ENCODE results near the gene SLC39A13. TPM values are rescaled to one million over a fixed set of nuclear protein-coding genes. Genes with fewer than 3 reads are reported as not detected.

Gene SLC39A13
- total RNA-seq, 2 donors from 2014 or later, result 97.7 to 163 TPM

- Histone ChIP-seq H3K9me3 (no peaks in the 10 kb centered on the region), H3K4me3 (no peak overlapping the region), H3K4me1 (ENCODE audit: control insufficient read depth in 1 of 2, low read depth in 2 of 2) (peaks cover 6 to 22% of the 10 kb centered on the region in 2 donors), H3K36me3 (no peaks in the 10 kb centered on the region), H3K27me3 (replicated peaks; ENCODE audit: insufficient read depth) (no peaks in the 10 kb centered on the region), H3K27ac (no peak overlapping the region)
- ATAC-seq (ENCODE audit: insufficient number of reproducible peaks, low FRiP score, low read depth) (no peak), DNase-seq (ENCODE audit: low spot score) (no peak)
- TF ChIP-seq, protein P1, sequence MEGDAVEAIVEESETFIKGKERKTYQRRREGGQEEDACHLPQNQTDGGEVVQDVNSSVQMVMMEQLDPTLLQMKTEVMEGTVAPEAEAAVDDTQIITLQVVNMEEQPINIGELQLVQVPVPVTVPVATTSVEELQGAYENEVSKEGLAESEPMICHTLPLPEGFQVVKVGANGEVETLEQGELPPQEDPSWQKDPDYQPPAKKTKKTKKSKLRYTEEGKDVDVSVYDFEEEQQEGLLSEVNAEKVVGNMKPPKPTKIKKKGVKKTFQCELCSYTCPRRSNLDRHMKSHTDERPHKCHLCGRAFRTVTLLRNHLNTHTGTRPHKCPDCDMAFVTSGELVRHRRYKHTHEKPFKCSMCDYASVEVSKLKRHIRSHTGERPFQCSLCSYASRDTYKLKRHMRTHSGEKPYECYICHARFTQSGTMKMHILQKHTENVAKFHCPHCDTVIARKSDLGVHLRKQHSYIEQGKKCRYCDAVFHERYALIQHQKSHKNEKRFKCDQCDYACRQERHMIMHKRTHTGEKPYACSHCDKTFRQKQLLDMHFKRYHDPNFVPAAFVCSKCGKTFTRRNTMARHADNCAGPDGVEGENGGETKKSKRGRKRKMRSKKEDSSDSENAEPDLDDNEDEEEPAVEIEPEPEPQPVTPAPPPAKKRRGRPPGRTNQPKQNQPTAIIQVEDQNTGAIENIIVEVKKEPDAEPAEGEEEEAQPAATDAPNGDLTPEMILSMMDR (IDR thresholded peaks at IDR 0.05), result no peak
These were observed 28.3 kb downstream of the SLC39A13 start for GRCh38 chr11:47436726-47437125.

DNA sequence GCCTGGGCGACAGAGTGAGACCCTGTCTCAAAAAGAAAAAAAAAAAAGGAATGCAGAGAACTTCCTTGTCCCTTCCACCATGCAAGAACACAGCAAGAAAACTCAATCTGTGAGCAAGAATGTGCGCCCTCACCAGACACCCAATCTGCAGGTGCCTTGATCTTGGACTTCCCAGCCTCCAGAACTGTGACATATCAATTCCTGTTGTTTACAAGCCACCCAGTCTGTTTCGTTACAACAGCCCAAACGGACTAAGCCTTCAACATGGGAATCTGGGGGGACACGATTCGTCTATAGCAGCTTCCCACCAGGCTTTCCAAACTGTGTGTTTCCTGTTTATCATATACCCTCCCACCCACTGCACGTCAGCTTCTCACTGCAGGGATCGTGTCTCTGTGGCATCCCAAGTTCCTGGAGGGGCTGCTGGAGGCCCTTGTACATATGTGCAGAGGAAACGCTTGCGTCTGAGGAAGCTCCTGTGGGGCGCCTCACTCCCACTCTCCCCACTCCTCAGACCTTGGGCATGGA is 28.9 kb downstream of the SLC39A13 start:
- Histone ChIP-seq H3K4me1 (ENCODE audit: control insufficient read depth in 1 of 2, low read depth in 2 of 2) (peaks cover 6 to 22% of the 10 kb centered on the region in 2 donors), H3K9me3 (no peaks in the 10 kb centered on the region), H3K4me3 (no peak overlapping the region), H3K27me3 (replicated peaks; ENCODE audit: insufficient read depth) (no peaks in the 10 kb centered on the region), H3K27ac (no peak overlapping the region), H3K36me3 (no peaks in the 10 kb centered on the region)
- DNase-seq (ENCODE audit: low spot score), result no peak
- no peak for ATAC-seq (ENCODE audit: insufficient number of reproducible peaks, low FRiP score, low read depth)
- TF ChIP-seq, protein P1 (IDR thresholded peaks at IDR 0.05), result no peak

DNA sequence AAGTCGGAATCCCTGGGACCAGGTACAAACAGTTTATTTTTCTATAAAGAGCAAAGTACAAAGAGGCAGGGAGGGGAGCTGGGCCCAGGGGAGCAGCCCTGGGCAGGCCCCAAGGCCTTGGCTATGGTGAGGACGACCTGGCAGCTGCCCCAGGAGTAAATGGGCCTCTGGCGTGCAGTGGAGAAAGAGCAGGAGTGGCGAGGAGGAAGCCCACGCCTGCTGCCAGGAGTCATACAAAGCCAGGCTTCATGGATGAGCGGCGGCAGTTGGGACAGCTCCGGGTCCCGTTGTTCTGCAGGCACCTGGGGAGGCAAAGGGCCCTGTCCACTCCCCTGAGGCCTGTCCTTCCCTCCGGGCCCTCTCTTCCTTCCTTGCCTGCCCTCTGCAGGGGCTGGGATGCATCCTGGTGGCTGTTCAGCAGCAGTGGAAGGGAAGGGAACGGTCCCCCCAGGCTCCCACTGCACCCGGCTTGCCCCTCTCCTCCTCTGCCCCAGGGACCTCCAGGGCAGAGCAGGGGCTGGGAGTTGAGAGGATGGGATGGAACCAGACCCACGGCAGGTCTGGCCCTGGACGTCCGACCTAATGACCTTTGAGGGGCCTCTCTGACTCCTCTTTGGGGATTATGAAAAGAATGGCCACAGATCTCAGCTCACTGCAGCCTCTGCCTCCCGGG is 29.5 kb downstream of the SLC39A13 start:
- TF ChIP-seq, protein P1 (IDR thresholded peaks at IDR 0.05), result no peak
- H3K27ac ChIP-seq, result no peak overlapping the region
- no peak for ATAC-seq (ENCODE audit: insufficient number of reproducible peaks, low FRiP score, low read depth)

GRCh38 chr11:47438721-47439120 is 30.3 kb downstream of the SLC39A13 start:
- Histone ChIP-seq H3K9me3 (no peaks in the 10 kb centered on the region), H3K4me3 (no peak overlapping the region), H3K27ac (no peak overlapping the region), H3K36me3 (no peaks in the 10 kb centered on the region), H3K4me1 (ENCODE audit: control insufficient read depth in 1 of 2, low read depth in 2 of 2) (peaks cover 6 to 22% of the 10 kb centered on the region in 2 donors), H3K27me3 (replicated peaks; ENCODE audit: insufficient read depth) (no peaks in the 10 kb centered on the region)
- TF ChIP-seq, protein P1 (IDR thresholded peaks at IDR 0.05), result no peak
- DNase-seq (ENCODE audit: low spot score) (no peak), ATAC-seq (ENCODE audit: insufficient number of reproducible peaks, low FRiP score, low read depth) (no peak)

More for the DNA sequence above, 29.5 kb downstream of the SLC39A13 start:
- no peaks in the 10 kb centered on the region for H3K27me3 ChIP-seq (replicated peaks; ENCODE audit: insufficient read depth)
- no peak overlapping the region for H3K4me3 ChIP-seq
- no peak for DNase-seq (ENCODE audit: low spot score)
- H3K4me1 ChIP-seq (ENCODE audit: control insufficient read depth in 1 of 2, low read depth in 2 of 2), result peaks cover 6 to 22% of the 10 kb centered on the region in 2 donors
- H3K36me3 ChIP-seq, result no peaks in the 10 kb centered on the region
- no peaks in the 10 kb centered on the region for H3K9me3 ChIP-seq

DNA sequence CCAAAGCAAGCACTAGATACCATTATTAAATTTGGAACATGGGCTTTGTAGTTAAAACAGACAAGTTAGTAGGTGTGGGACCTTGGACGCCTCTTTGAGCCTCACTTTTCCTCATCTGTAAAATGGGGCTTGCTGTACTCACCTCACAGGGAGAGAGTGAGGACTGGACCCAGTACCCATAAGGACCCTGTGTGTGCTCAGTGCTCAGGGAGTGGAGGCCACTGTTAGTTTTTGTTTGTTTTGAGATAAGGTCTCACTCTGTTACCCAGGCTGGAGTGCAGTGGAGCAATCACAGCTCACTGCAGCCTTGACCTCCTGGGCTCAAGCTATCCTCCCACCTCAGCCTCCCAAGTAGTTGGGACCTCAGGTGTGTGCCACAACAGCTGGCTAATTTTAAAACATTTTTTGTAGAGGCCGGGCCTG is 31.7 kb downstream of the SLC39A13 start:
- Histone ChIP-seq H3K27ac (no peak overlapping the region), H3K4me1 (ENCODE audit: control insufficient read depth in 1 of 2, low read depth in 2 of 2) (peaks cover 6 to 12% of the 10 kb centered on the region in 2 donors), H3K36me3 (no peaks in the 10 kb centered on the region), H3K9me3 (no peaks in the 10 kb centered on the region), H3K4me3 (no peak overlapping the region), H3K27me3 (replicated peaks; ENCODE audit: insufficient read depth) (no peaks in the 10 kb centered on the region)
- TF ChIP-seq, protein P1 (IDR thresholded peaks at IDR 0.05), result no peak
- no peak for ATAC-seq (ENCODE audit: insufficient number of reproducible peaks, low FRiP score, low read depth)
- no peak for DNase-seq (ENCODE audit: low spot score)

All from thoracic aorta (tissue), 2 donors.